ENCODE data around the gene RPL41.

- TF ChIP-seq CTCF (conservative IDR thresholded peaks at IDR 0.05; ENCODE audit: low read depth, low read length): no peak
- no peak for TF ChIP-seq EZH2 (IDR thresholded peaks at IDR 0.05; ENCODE audit: low read length, unreplicated experiment)
These were observed 38.0 kb upstream of the RPL41 start for GRCh38 chr12:56078427-56078826.
